GM10248 (cell line): ENCODE measurements around the gene ATP11B.
A peak's percentile ranks its signal among the peaks of the same experiment; 100 is the strongest.

Experiments used
- CTCF ChIA-PET: fragments of 300-600 bp; sonication (Branson Sonifier 250); formaldehyde crosslinking; extraction: SDS; loops from one replicate; lab custom pipeline; 2021; ENCODE audit warnings: antibody characterized with exemption; lab: Yijun Ruan, JAX
- POLR2A ChIA-PET: fragments of 350-650 bp; sonication (Branson Sonifier 250); formaldehyde crosslinking; extraction: SDS; loops from one replicate; lab custom pipeline; 2020; ENCODE audit warnings: antibody characterized with exemption; lab: Yijun Ruan, JAX
- DNase-seq: peaks from one replicate; pipeline ENCODE4 v3.0.0; 2012; ENCODE audit errors: extremely low spot score
- CTCF ChIP-seq: IDR thresholded peaks from 2 replicates; pipeline ENCODE4 v1.5.1; 2012; ENCODE audit warnings: mild to moderate bottlenecking, low read depth; ENCODE audit errors: extremely low read depth, missing control alignments, control extremely low read depth

ATP11B gene

GRCh38 chr3:182949688-182950087, 156.4 kb downstream of the ATP11B start:
- no peak for DNase-seq
- ChIA-PET POLR2A (no interaction called here), CTCF (interaction anchor here (1.3 kb wide), 1 partner anchor 41 kb away, joined by 3 read pairs; no protein-coding TSS in a partner anchor)
- TF ChIP-seq CTCF, result no peak

DNA sequence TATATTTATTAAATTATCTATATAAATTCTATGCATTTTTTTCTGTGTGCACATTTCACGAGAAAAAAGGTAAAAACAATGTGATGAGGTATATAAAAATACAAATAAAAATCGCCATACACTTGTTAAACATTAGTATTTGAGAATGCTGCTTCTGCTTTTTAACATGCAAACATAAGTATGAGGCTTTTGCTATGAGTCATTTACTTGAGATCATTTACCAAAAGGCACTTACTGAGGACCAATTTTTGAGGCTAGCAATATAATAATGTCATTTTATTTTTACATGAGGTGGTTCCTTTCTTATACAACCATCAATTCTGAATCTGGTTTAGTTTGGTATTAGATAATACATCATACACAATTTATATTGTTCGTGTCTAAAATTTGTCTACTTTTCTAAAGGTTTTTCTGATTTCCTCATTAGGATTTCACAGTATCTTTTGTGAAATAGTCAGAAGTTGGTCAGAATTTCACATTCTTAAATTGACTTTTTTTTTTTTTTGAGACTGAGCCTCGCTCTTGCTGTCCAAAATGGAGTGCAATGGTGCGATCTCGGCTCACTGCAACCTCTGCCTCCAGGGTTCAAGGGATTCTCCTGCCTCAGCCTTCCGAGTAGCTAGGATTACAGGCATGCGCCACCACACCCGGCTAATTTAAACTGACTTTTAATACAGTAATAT, 161.4 kb downstream of the ATP11B start:
- ChIA-PET POLR2A (no interaction called here), CTCF (interaction anchor here (1.8 kb wide), 1 partner anchor 48 kb away, joined by 4 read pairs; no protein-coding TSS in a partner anchor)
- peak; percentile 51 for DNase-seq
- no peak for TF ChIP-seq CTCF

DNA sequence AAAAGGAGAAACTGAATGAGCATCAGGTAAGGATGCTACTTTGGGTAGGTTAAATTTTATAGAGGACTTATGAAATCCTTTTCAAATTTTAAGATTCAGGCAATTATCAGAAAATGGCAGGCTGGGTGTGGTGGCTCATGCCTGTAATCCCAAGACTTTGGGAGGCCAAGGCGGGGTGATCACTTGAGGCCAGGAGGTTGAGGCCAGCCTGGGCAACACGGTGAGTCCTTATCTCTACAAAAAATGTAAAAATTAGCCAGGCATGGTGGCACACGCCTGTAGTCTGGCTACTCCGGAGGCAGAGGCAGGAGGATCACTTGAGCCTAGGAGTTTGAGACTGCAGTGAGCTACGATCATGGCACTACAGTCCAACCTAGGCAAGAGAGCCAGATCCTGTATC, 163.9 kb downstream of the ATP11B start:
- TF ChIP-seq CTCF, result no peak
- ChIA-PET CTCF (interaction anchor here (1.4 to 1.9 kb wide), 2 partner anchors 10 to 12 kb away, joined by 4 to 5 read pairs; no protein-coding TSS in a partner anchor), POLR2A (no interaction called here)
- no peak for DNase-seq

DNA sequence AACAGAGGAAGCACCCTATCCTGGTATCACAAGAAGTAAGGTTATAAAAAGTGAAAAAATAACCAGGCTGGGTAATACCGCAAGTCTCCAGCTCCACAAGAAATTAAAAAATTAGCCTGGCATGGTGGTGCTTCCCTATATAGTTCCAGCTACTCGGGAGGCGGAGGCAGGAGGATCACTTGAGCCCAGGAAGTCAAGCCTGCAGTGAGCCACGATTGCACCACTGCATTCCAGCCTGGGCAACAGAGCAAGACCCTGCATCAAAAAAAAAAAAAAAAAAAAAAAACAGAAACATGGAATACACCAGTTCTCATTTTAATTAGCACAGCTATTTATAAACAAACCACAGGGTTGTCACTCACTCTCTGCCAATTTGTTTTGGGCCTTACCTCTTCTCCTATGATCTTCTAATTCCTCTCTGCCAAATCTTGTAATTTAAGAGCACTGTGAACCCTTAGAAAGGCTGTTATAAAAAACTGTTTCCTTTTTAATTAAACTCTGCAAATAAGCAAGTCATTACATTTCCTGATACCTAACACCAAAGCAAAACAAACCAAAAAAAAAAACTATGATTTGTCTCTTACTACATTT, 164.5 kb downstream of the ATP11B start:
- ChIA-PET POLR2A (no interaction called here), CTCF (interaction anchor here (1.9 kb wide), 1 partner anchor 11 kb away, joined by 4 read pairs; no protein-coding TSS in a partner anchor)
- no peak for TF ChIP-seq CTCF
- DNase-seq, result no peak

- CTCF ChIA-PET, result interaction anchor here (1.1 to 1.5 kb wide), 3 partner anchors 8 to 19 kb away, joined by 3 to 9 read pairs (median 3); no protein-coding TSS in a partner anchor
- no peak for TF ChIP-seq CTCF
- no peak for DNase-seq
Measured at GRCh38 chr3:182959474-182960350, 166.4 kb downstream of the ATP11B start.

DNA sequence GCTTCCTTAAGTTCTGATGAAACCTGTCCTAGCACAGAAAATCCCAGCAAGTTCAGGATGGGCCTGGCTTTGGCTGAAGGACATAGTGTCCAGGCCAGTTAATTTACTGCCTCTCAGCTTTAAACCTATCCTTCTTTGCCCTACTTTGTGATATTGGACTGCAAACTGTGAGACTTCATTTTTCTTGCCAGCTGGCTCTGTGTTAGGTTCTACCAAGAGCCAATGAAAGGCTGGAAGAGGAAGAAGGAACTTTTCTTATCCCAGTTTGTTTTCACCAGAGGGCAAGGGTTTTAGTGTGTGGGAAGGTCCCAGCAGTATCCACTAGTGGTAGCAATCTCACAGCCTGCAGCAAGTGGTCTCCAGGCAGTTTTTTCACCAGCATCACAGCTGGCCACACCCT, 168.9 kb downstream of the ATP11B start:
- no peak for TF ChIP-seq CTCF
- CTCF ChIA-PET, result interaction anchor here (2.1 kb wide), 1 partner anchor 9 kb away, joined by 11 read pairs; no protein-coding TSS in a partner anchor
- POLR2A ChIA-PET, result no interaction called here
- no peak for DNase-seq

More at GRCh38 chr3:182959474-182960350, 166.4 kb downstream of the ATP11B start:
- POLR2A ChIA-PET, result no interaction called here
